Activated naive CD4-positive, alpha-beta T cell treated with anti-CD3 and anti-CD28 coated beads for 36 hours (primary cell): Measurements from ENCODE around the gene EPS8L1. TPM values are rescaled to one million over a fixed set of nuclear protein-coding genes. Genes with fewer than 3 reads are reported as not detected.
"Not testable (repeated sequence)": the region's sequence is repeated elsewhere in the genome, so short reads cannot be mapped to it uniquely, and the experiment has no call there.

Experiments used
- CTCF ChIA-PET: fragments of 350-600 bp; sonication (Branson Sonifier 250); formaldehyde crosslinking; loops from one replicate; lab custom pipeline; 2021; ENCODE audit warnings: antibody characterized with exemption; lab: Charles Lee
- DNase-seq: peaks from one replicate; pipeline ENCODE4 v3.0.0-alpha.2; 2020
- H3K27ac Mint-ChIP-seq: one replicate; pipeline ENCODE4 v1.8.0; 2021; ENCODE audit warnings: mild to moderate bottlenecking, mixed read lengths
- H3K27me3 Mint-ChIP-seq: one replicate; pipeline ENCODE4 v1.8.0; 2021; ENCODE audit warnings: low read depth, mixed read lengths
- H3K36me3 Mint-ChIP-seq: one replicate; pipeline ENCODE4 v1.8.0; 2021; ENCODE audit warnings: low read depth, mixed read lengths
- H3K4me1 Mint-ChIP-seq: one replicate; pipeline ENCODE4 v1.8.0; 2021; ENCODE audit warnings: low read depth, mixed read lengths
- H3K4me3 Mint-ChIP-seq: one replicate; pipeline ENCODE4 v1.8.0; 2021; ENCODE audit warnings: mild to moderate bottlenecking, moderate library complexity, mixed read lengths
- H3K9me3 Mint-ChIP-seq: one replicate; pipeline ENCODE4 v1.8.0; 2021; ENCODE audit warnings: mixed read lengths
- intact Hi-C: fragments of 100-400 bp; cut with micrococcal nuclease; formaldehyde crosslinking; loops from one replicate; pipeline ENCODE4 v1.15.1; 2023
- total RNA-seq, 2 experiments: library from RNA; stranded (reverse); gene quantifications; one replicate each; pipeline ENCODE4 v1.2.3, GENCODE V29; 2021

The EPS8L1 gene
- under 1 TPM; 0.88 to 0.89 TPM for total RNA-seq

DNA sequence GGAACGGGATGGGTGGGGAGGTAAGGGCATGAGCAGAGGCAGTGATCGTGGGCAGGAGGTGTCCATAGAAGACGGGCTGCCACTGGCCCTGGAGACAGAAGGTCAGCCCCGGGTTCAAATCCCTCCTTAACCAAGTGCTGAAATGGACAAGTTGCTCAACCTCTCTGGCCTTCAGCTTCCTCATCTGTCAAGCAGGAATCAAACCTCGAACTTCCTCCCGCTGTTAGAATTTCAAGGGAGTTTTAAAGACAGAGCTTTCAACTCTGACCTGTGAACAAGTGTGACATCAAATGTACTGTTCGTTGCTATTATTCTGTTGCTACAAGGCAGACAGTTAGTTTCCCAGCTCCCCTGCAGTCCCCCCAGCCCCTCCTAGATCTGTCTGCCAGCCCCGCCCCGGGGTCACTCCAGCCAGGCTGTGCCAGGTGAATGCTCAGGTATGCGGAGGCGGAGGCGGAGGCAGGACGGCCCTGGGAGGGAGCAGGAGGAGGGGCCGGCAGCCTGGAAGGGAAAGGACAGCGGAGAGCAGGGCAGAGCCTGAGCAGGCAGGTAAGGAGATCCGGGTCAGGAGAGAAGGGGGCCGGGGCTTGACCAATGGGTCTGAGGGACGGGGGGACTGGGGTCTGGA lies at the start of gene EPS8L1:
EPS8L1 (plus strand) TSS at position 499 of the 628 bp plus-strand sequence. CDS start 576 bp downstream, outside the sequence.
- Mint-ChIP-seq H3K4me3 (no peak within 1 kb of the TSS), H3K36me3 (no peaks in the 10 kb centered on the region), H3K27ac (no peak within 1 kb of the TSS), H3K9me3 (no peaks in the 10 kb centered on the region), H3K4me1 (peaks cover 7% of the 10 kb centered on the region), H3K27me3 (peaks cover 49% of the 10 kb centered on the region)
- no peak for DNase-seq
- CTCF ChIA-PET: no interaction called here
- intact Hi-C loops: no loop called here

DNA sequence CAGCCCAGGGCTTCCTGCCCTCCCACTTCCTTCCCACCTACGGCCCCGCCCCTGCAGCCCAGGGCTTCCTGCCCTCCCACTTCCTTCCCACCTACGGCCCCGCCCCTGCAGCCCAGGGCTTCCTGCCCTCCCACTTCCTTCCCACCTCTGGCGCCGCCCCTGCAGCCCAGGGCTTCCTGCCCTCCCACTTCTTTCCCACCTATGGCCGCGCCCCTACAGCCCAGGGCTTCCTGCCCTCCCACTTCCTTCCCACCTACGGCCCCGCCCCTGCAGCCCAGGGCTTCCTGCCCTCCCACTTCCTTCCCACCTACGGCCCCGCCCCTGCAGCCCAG lies 48.6 kb upstream of the EPS8L1 start:
- intact Hi-C loops, H3K27me3 Mint-ChIP-seq, DNase-seq, H3K4me1 Mint-ChIP-seq, H3K27ac Mint-ChIP-seq, CTCF ChIA-PET, H3K4me3 Mint-ChIP-seq: not testable (repeated sequence)
- peaks cover 20% of the 10 kb centered on the region for H3K9me3 Mint-ChIP-seq
- H3K36me3 Mint-ChIP-seq: peaks cover 16% of the 10 kb centered on the region

DNA sequence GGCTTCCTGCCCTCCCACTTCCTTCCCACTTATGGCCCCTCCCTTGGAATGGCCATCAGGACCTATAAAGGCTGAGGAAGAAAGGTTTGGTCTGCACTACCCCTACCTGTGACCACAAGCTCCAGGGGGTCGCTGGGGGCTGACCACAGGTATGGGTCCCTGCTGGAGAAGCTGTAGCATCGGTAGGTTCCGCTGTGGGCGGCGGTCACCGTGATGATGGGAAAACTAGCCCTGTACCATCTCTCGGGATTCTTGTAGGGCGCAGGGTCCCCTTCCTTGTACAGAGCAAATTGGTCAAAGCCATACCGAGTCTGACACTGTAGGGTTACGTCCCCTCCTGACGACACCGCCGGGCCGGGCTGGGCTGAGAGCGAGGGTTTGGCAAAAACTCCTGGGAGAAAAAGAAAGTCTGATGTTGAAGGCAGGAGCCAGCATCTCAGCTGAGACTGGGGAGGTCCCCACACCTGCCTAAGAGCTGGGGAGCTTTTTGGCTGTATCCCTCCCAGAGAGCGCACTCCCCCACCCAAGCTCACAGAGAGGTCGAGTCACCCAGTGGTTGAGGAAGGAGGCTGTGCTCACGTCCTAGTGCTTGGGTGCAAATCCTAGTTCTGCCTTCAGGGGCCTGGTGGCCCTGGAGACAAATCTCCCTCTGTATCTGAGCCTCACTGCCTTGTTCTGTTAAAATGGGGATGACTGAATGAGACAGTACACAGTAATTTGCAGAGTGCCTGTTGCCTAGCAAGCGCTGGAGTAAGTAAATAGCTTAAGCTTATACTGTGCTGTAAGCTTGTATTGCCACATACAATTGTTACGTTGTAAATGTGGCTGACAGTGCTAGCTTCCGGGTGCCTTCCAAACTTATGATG lies 48.0 kb upstream of the EPS8L1 start:
- CTCF ChIA-PET: interaction anchor here (0.6 kb wide), 1 partner anchor 182 kb away, joined by 3 read pairs; no protein-coding TSS in a partner anchor
- Mint-ChIP-seq H3K36me3 (peaks cover 12% of the 10 kb centered on the region), H3K27me3 (no peaks in the 10 kb centered on the region), H3K9me3 (peaks cover 14% of the 10 kb centered on the region), H3K27ac (no peak overlapping the region), H3K4me3 (no peak overlapping the region), H3K4me1 (peaks cover 4% of the 10 kb centered on the region)
- no peak for DNase-seq
- intact Hi-C loops: no loop called here

DNA sequence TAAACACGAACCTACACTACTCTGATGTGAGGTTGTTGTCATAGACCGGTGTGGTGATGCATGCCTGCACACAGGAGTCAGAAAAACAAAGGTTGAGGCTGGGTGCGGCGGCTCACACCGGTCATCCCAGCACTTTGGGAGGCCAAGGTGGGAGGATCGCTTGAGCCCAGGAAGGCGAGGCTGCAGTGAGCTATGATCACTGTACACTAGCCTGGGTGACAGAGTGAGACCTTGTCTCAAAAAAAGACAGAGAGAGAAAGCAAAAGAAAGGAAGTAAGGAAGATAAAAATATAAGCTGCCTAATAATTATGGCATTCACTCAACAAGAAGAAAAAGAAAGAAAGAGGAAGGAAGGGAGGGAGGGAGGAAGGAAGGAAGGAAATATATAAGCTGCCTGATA lies 46.9 kb upstream of the EPS8L1 start:
- CTCF ChIA-PET: no interaction called here
- intact Hi-C loops: no loop called here
- H3K36me3 Mint-ChIP-seq: peaks cover 9% of the 10 kb centered on the region
- H3K27ac Mint-ChIP-seq: no peak overlapping the region
- H3K4me3 Mint-ChIP-seq: no peak overlapping the region
- peaks cover 4% of the 10 kb centered on the region for H3K4me1 Mint-ChIP-seq
- peaks cover 10% of the 10 kb centered on the region for H3K9me3 Mint-ChIP-seq
- no peak for DNase-seq
- no peaks in the 10 kb centered on the region for H3K27me3 Mint-ChIP-seq

DNA sequence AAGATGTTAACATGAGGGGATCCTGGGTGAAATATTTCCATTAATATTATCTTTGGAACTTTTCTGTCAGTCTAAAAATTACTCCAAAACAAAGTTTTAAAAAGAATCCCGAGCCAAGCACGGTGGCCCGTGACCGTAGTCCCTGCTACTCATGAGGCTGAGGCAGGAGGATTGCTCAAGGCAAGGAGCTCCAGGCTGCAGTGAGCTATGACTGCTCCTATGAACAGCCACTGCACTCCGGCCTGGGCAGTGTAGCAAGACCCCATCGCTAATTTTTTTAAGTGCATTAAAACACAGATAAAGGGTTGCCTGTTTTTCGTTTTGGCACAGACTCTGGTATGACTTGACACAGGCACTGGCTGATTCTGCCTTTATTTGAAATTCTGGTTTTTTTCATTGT lies 44.5 kb upstream of the EPS8L1 start:
- no peak for DNase-seq
- H3K36me3 Mint-ChIP-seq: peaks cover 3% of the 10 kb centered on the region
- H3K27me3 Mint-ChIP-seq: no peaks in the 10 kb centered on the region
- H3K27ac Mint-ChIP-seq: no peak overlapping the region
- no peak overlapping the region for H3K4me3 Mint-ChIP-seq
- intact Hi-C loops: no loop called here
- peaks cover 3% of the 10 kb centered on the region for H3K9me3 Mint-ChIP-seq
- H3K4me1 Mint-ChIP-seq: peaks cover 4% of the 10 kb centered on the region
- CTCF ChIA-PET: no interaction called here

DNA sequence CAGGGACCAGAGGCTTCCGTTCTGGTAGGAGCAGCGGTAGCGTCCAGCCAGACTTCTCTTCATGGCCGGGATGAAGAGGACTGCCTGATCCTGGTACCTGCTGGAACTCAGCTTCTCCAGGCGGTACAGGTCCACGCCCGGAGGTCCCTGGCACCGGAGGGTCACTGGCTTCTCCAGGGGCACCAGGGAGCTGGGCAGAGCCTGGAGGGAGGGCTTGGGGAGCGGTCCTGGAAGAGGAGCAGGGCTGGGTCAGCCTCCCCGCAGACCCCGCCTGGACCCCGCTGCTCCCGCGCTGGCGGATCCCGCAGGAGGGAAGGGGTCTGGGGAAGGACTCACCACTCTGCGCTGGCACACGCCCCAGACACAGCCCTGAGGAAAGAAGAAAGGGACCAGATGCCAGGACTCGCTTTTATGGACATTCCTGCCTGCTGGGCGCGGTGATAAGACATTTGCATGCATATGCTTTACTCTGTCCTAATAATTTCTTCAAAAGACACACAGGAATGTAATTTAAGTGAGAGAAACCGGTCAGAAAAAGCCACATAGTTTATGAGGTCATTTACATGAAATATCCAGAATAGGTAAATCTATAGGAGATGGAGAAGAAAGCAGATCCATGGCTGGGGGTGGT lies 43.4 kb upstream of the EPS8L1 start:
- H3K4me1 Mint-ChIP-seq: peaks cover 2% of the 10 kb centered on the region
- H3K36me3 Mint-ChIP-seq: peaks cover 1% of the 10 kb centered on the region
- no peaks in the 10 kb centered on the region for H3K9me3 Mint-ChIP-seq
- H3K27me3 Mint-ChIP-seq: no peaks in the 10 kb centered on the region
- intact Hi-C loops: no loop called here
- CTCF ChIA-PET: no interaction called here
- no peak overlapping the region for H3K27ac Mint-ChIP-seq
- no peak overlapping the region for H3K4me3 Mint-ChIP-seq
- DNase-seq: no peak

DNA sequence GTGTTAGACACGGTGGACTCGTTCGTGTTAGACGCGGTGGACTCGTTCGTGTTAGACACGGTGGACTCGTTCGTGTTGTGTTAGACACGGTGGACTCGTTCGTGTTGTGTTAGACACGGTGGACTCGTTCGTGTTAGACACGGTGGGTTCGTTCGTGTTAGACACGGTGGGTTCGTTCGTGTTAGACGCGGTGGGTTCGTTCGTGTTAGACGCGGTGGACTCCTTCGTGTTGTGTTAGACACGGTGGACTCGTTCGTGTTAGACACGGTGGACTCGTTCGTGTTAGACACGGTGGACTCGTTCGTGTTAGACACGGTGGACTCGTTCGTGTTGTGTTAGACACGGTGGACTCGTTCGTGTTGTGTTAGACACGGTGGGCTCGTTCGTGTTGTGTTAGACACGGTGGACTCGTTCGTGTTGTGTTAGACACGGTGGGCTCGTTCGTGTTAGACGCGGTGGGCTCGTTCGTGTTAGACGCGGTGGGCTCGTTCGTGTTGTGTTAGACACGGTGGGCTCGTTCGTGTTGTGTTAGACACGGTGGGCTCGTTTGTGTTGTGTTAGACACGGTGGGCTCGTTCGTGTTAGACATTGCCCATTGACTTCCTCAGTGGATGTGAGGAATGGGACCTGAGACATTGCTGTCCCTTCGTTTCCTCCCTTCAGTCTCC lies 42.6 kb upstream of the EPS8L1 start:
- H3K27ac Mint-ChIP-seq, intact Hi-C loops, H3K36me3 Mint-ChIP-seq, DNase-seq, CTCF ChIA-PET, H3K9me3 Mint-ChIP-seq, H3K27me3 Mint-ChIP-seq, H3K4me3 Mint-ChIP-seq, H3K4me1 Mint-ChIP-seq: not testable (repeated sequence)

DNA sequence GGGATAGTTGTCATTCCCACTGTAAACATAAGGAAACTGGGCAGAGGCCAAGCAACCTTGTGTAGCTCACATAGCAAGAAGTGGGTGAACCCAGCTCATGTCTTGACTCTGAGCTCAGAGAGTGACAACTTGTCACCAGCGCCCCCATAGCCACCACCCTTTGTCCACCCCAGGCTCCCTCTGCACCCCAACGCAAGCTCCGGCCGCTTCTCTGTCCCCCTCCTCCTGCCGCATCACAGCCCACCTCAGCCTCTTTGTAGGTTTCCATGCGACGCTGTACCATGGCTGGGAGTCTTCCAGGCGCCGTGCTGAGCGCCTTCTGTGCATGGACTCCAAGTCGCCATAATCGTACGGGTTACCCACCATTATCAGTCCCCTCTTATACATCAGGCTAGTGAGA lies 40.9 kb upstream of the EPS8L1 start:
- H3K27me3 Mint-ChIP-seq: no peaks in the 10 kb centered on the region
- H3K36me3 Mint-ChIP-seq: peaks cover 2% of the 10 kb centered on the region
- H3K4me1 Mint-ChIP-seq: peaks cover under 1% of the 10 kb centered on the region
- DNase-seq: no peak
- CTCF ChIA-PET: no interaction called here
- H3K27ac Mint-ChIP-seq: no peak overlapping the region
- H3K9me3 Mint-ChIP-seq: no peaks in the 10 kb centered on the region
- H3K4me3 Mint-ChIP-seq: no peak overlapping the region
- intact Hi-C loops: no loop called here

DNA sequence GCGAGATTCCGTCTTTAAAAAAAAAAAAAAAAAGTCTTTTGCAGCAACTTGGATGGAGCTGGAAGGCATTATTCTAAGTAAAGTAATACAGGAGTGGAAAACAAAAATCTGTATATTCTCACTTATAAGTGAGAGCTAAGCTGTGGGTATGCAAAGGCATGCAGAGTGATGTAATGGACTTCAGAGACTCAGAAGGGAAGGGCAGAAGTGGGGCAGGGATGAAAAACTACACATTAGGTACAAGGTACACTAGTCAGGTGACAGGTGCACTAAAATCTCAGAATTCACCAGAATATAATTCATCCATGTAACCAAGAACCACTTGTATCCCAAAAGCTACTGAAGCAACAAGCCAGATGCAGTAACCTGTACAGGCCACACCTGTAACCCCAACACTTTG lies 39.6 kb upstream of the EPS8L1 start:
- intact Hi-C loops: no loop called here
- CTCF ChIA-PET: no interaction called here
- Mint-ChIP-seq H3K27ac (no peak overlapping the region), H3K4me3 (no peak overlapping the region), H3K36me3 (peaks cover 4% of the 10 kb centered on the region), H3K9me3 (no peaks in the 10 kb centered on the region), H3K27me3 (no peaks in the 10 kb centered on the region), H3K4me1 (peaks cover 2% of the 10 kb centered on the region)
- no peak for DNase-seq

DNA sequence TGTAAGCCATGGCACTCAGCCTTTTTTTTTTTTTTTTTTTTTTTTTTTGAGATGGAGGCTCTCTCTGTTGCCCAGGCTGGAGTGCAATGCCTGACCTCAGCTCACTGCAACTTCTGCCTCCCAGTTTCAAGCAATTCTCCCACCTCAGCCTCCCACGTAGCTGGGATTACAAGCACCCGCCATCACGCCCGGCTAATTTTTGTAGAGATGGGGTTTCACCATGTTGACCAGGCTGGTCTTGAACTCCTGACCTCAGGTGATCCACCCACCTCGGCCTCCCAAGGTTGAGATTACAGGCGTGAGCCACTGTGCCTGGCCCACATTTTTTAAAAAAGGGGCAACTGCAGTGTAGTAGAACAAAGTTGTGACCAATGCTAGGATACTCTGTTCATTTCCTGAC lies 38.1 kb upstream of the EPS8L1 start:
- intact Hi-C loops, H3K27ac Mint-ChIP-seq, CTCF ChIA-PET, H3K4me3 Mint-ChIP-seq, H3K9me3 Mint-ChIP-seq, H3K27me3 Mint-ChIP-seq, H3K36me3 Mint-ChIP-seq, DNase-seq: not testable (repeated sequence)
- H3K4me1 Mint-ChIP-seq: peaks cover 17% of the 10 kb centered on the region

DNA sequence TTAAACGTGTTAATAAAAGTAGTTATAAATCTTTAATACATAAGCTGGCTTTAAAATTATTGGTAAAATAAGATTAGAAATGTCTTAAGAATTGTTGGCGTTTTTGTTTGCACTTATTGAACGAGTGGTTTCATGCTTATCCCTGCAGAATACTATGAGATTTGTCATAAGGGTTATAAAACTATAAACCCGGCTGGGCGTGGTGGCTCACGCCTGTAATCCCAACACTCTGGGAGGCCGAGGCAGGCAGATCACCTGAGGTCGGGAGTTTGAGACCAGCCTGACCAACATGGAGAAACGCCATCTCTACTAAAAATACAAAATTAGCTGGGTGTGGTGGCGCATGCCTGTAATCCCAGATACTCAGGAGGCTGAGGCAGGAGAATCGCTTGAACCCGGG lies 35.0 kb upstream of the EPS8L1 start:
- H3K4me3 Mint-ChIP-seq, H3K27me3 Mint-ChIP-seq, intact Hi-C loops, H3K27ac Mint-ChIP-seq, DNase-seq, H3K9me3 Mint-ChIP-seq: not testable (repeated sequence)
- CTCF ChIA-PET: interaction anchor here (0.6 kb wide), 1 partner anchor 1136 kb away, joined by 3 read pairs; no protein-coding TSS in a partner anchor
- peaks cover 12% of the 10 kb centered on the region for H3K36me3 Mint-ChIP-seq
- peaks cover 20% of the 10 kb centered on the region for H3K4me1 Mint-ChIP-seq

DNA sequence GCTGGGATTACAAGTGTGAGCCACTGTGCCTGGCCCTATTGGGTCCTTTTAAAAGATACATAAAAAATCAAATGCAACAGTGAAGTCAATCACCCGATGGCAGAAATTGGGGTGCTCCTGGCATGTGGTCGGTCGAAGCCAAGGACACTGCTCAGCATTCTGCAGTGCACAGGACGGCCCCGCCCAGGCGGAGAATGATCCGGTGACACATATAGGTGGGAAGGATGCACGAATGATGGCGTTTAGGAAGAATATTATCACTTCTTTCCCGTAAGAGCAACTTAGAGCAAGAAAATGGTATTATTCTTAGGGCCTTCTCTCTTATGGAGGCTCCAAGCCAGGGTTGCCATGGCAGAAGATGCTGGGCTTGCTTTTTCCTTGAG lies 34.4 kb upstream of the EPS8L1 start:
- peak overlapping the region; percentile 65 for H3K27ac Mint-ChIP-seq
- CTCF ChIA-PET: no interaction called here
- H3K36me3 Mint-ChIP-seq: peaks cover 13% of the 10 kb centered on the region
- intact Hi-C loops: no loop called here
- H3K9me3 Mint-ChIP-seq: no peaks in the 10 kb centered on the region
- H3K4me1 Mint-ChIP-seq: peaks cover 20% of the 10 kb centered on the region
- no peaks in the 10 kb centered on the region for H3K27me3 Mint-ChIP-seq
- peak overlapping the region; percentile 35 for H3K4me3 Mint-ChIP-seq
- DNase-seq: no peak
